Effector CD4-positive, alpha-beta T cell (primary cell): ENCODE measurements around the gene CREG2.
A peak's percentile ranks its signal among the peaks of the same experiment; 100 is the strongest.
"Not testable (repeated sequence)": the region's sequence is repeated elsewhere in the genome, so short reads cannot be mapped to it uniquely, and the experiment has no call there.

Experiments
- DNase-seq: peaks from one replicate; pipeline ENCODE4 v3.0.0-alpha.2; 2020

The CREG2 gene

GRCh38 chr2:101341901-101342624 lies 45.2 kb downstream of the CREG2 start:
- DNase-seq = peak; percentile 60

GRCh38 chr2:101341421-101341820 lies 45.9 kb downstream of the CREG2 start:
- no peak for DNase-seq

GRCh38 chr2:101340141-101340551 lies 47.2 kb downstream of the CREG2 start:
- DNase-seq = no peak

- DNase-seq = no peak
Measured at GRCh38 chr2:101339266-101339880, 47.9 kb downstream of the CREG2 start.

- no peak for DNase-seq
Measured at GRCh38 chr2:101337877-101338276, 49.4 kb downstream of the CREG2 start.

GRCh38 chr2:101332885-101333766 lies 54.2 kb downstream of the CREG2 start:
- no peak for DNase-seq

- DNase-seq = no peak
Measured at GRCh38 chr2:101331202-101331601, 56.1 kb downstream of the CREG2 start.

- DNase-seq = no peak
Measured at GRCh38 chr2:101330253-101330933, 56.9 kb downstream of the CREG2 start.

GRCh38 chr2:101329026-101329425 lies 58.3 kb downstream of the CREG2 start:
- DNase-seq = no peak

- DNase-seq = no peak
Measured at GRCh38 chr2:101328474-101329007, 58.8 kb downstream of the CREG2 start.

GRCh38 chr2:101327863-101328394 lies 59.4 kb downstream of the CREG2 start:
- no peak for DNase-seq

- no peak for DNase-seq
Measured at GRCh38 chr2:101325425-101325824, 61.9 kb downstream of the CREG2 start.

GRCh38 chr2:101316568-101316967 lies 70.7 kb downstream of the CREG2 start:
- DNase-seq = not testable (repeated sequence)

- no peak for DNase-seq
Measured at GRCh38 chr2:101311696-101312017, 75.6 kb downstream of the CREG2 start.

GRCh38 chr2:101310834-101311695 lies 76.2 kb downstream of the CREG2 start:
- peak; percentile 12 for DNase-seq

- DNase-seq = no peak
Measured at GRCh38 chr2:101310090-101310833, 77.0 kb downstream of the CREG2 start.

- peak; percentile 86 for DNase-seq
Measured at GRCh38 chr2:101308432-101309210, 78.7 kb downstream of the CREG2 start, which contains the start of gene RNF149. Gene RNF149 (minus strand): TSS chr2:101308701. CDS start chr2:101308588, 113 bp downstream.

GRCh38 chr2:101307950-101308431 lies 79.3 kb downstream of the CREG2 start:
- peak; percentile 21 for DNase-seq

GRCh38 chr2:101307503-101307902 lies 79.8 kb downstream of the CREG2 start:
- no peak for DNase-seq

GRCh38 chr2:101306410-101306809 lies 80.9 kb downstream of the CREG2 start:
- DNase-seq = no peak
